Lung microvascular endothelial cell (primary cell): ENCODE measurements around the gene NTSR1. TPM values are rescaled to one million over a fixed set of nuclear protein-coding genes. Genes with fewer than 3 reads are reported as not detected.

Source experiments
- DNase-seq, 2 donors: peaks; one replicate each; pipeline versions ENCODE4 v3.0.0 to v3.0.0-alpha.2; 2010; ENCODE audit warnings: low read depth in 2 of 2
- total RNA-seq: library from RNA; depleted of rRNA; stranded (reverse); fragments of >200 nt; gene quantifications from 2 replicates; pipeline ENCODE4 v1.2.1, GENCODE V29; 2014

The NTSR1 gene
- under 0.01 and 0.22 TPM in 2 replicates for total RNA-seq

- DNase-seq: peak; percentile 20 to 45
These were observed at the start of gene NTSR1 for GRCh38 chr20:62708591-62709536. Gene NTSR1, plus strand, starts transcription at chr20:62708836. Its CDS starts 372 bp downstream, at chr20:62709208.

- DNase-seq: no peak
These were observed 49.0 kb upstream of the NTSR1 start for GRCh38 chr20:62659488-62660239.

- DNase-seq: no peak
These were observed 48.4 kb upstream of the NTSR1 start for GRCh38 chr20:62660240-62660615.

GRCh38 chr20:62660768-62661167 lies 47.9 kb upstream of the NTSR1 start:
- DNase-seq: no peak

GRCh38 chr20:62661647-62662046 lies 47.0 kb upstream of the NTSR1 start:
- no peak for DNase-seq

GRCh38 chr20:62662422-62662821 lies 46.2 kb upstream of the NTSR1 start:
- DNase-seq: no peak

GRCh38 chr20:62663145-62664018 lies 45.3 kb upstream of the NTSR1 start:
- DNase-seq: no peak

- no peak for DNase-seq
These were observed 44.3 kb upstream of the NTSR1 start for GRCh38 chr20:62664019-62664971.

- DNase-seq: no peak
These were observed 43.4 kb upstream of the NTSR1 start for GRCh38 chr20:62665153-62665754.

GRCh38 chr20:62665826-62666735 lies 42.6 kb upstream of the NTSR1 start:
- no peak for DNase-seq

GRCh38 chr20:62666736-62667529 lies 41.7 kb upstream of the NTSR1 start:
- peak; percentile 74 to 80 for DNase-seq

- DNase-seq: no peak
These were observed 40.9 kb upstream of the NTSR1 start for GRCh38 chr20:62667530-62668440.

- DNase-seq: peak; percentile 78 to 85
These were observed 40.1 kb upstream of the NTSR1 start for GRCh38 chr20:62668441-62669027.

GRCh38 chr20:62669249-62669648 lies 39.4 kb upstream of the NTSR1 start:
- no peak for DNase-seq

GRCh38 chr20:62670156-62670555 lies 38.5 kb upstream of the NTSR1 start:
- DNase-seq: no peak

GRCh38 chr20:62670998-62671397 lies 37.6 kb upstream of the NTSR1 start:
- DNase-seq: no peak

- DNase-seq: no peak
These were observed 36.9 kb upstream of the NTSR1 start for GRCh38 chr20:62671765-62672164.
